IMR-90 (cell line): ENCODE data around the gene HMX3. TPM values are rescaled to one million over a fixed set of nuclear protein-coding genes. Genes with fewer than 3 reads are reported as not detected.
A peak's percentile ranks its signal among the peaks of the same experiment; 100 is the strongest.

ENCODE experiments used
- ATAC-seq: fragments of 200-7000 bp; cut with Tn5 transposase; 2 replicates; pipeline ENCODE4 v1.9.1; 2020; ENCODE audit warnings: low read depth, mild to moderate bottlenecking, moderate library complexity
- BruUV-seq: library from RNA; stranded (reverse); fragments of 400-500 nt; replicated peaks from 2 replicates; lab custom pipeline; 2021; lab: Mats Ljungman, UMichigan
- CTCF ChIA-PET: fragments of 300-600 bp; formaldehyde crosslinking; extraction: SDS; loops from one replicate; lab custom pipeline; 2021; ENCODE audit warnings: antibody characterized with exemption; lab: Yijun Ruan, JAX
- POLR2A ChIA-PET: fragments of 300-600 bp; sonication (Branson Sonifier 250); formaldehyde crosslinking; loops from one replicate; lab custom pipeline; 2022; ENCODE audit warnings: antibody characterized with exemption; ENCODE audit not compliant: unreplicated experiment; lab: Charles Lee
- DNase-seq: peaks from one replicate; pipeline ENCODE4 v3.0.0; 2013
- H2AFZ ChIP-seq: replicated peaks from 2 replicates; pipeline ENCODE3; 2013; ENCODE audit warnings: low read length, mild to moderate bottlenecking; ENCODE audit not compliant: poor library complexity
- H2AK5ac ChIP-seq: 2 replicates; pipeline ENCODE4 v1.6.1; 2013; ENCODE audit warnings: low read depth, low read length, inconsistent platforms
- H2AK9ac ChIP-seq: replicated peaks from 2 replicates; pipeline ENCODE3; 2013; ENCODE audit warnings: mild to moderate bottlenecking, low read depth, low read length, moderate library complexity; ENCODE audit not compliant: poor library complexity
- H2BK120ac ChIP-seq: 2 replicates; pipeline ENCODE4 v1.6.1; 2013; ENCODE audit warnings: low read depth, low read length, inconsistent platforms
- H2BK15ac ChIP-seq: 3 replicates; pipeline ENCODE4 v1.6.1; 2013; ENCODE audit warnings: low read depth, low read length, inconsistent platforms
- H2BK20ac ChIP-seq: 2 replicates; pipeline ENCODE4 v1.6.1; 2013; ENCODE audit warnings: low read depth, mild to moderate bottlenecking, inconsistent platforms, low read length, moderate library complexity
- H2BK5ac ChIP-seq: 2 replicates; pipeline ENCODE4 v1.6.1; 2013; ENCODE audit warnings: mild to moderate bottlenecking, low read depth, low read length, inconsistent platforms; ENCODE audit not compliant: poor library complexity, severe bottlenecking
- H3K14ac ChIP-seq: replicated peaks from 2 replicates; pipeline ENCODE4 v1.6.1; 2013; ENCODE audit warnings: low read depth, low read length, inconsistent platforms
- H3K18ac ChIP-seq: 2 replicates; pipeline ENCODE4 v1.6.1; 2013; ENCODE audit warnings: low read depth, low read length, control low read depth
- H3K23ac ChIP-seq: 2 replicates; pipeline ENCODE4 v1.6.1; 2013; ENCODE audit warnings: low read depth, low read length, inconsistent platforms
- H3K27ac ChIP-seq: 2 replicates; pipeline ENCODE4 v1.5.1; 2013; ENCODE audit warnings: mild to moderate bottlenecking, control low read depth, low read length; ENCODE audit not compliant: insufficient read depth
- H3K27me3 ChIP-seq: 2 replicates; pipeline ENCODE4 v1.6.1; 2013; ENCODE audit warnings: low read length; ENCODE audit not compliant: control insufficient read depth, insufficient read depth
- H3K36me3 ChIP-seq: 2 replicates; pipeline ENCODE4 v1.6.1; 2013; ENCODE audit warnings: low read length, mixed read lengths; ENCODE audit not compliant: control insufficient read depth, insufficient read depth
- H3K4ac ChIP-seq: 2 replicates; pipeline ENCODE4 v1.6.1; 2013; ENCODE audit warnings: low read depth, low read length, inconsistent platforms
- H3K4me1 ChIP-seq: 2 replicates; pipeline ENCODE4 v1.6.1; 2013; ENCODE audit warnings: low read length, mixed read lengths; ENCODE audit not compliant: control insufficient read depth, insufficient read depth
- H3K4me2 ChIP-seq: 2 replicates; pipeline ENCODE4 v1.6.1; 2013; ENCODE audit warnings: low read depth, mild to moderate bottlenecking, control low read depth, low read length, moderate library complexity
- H3K4me3 ChIP-seq: 2 replicates; pipeline ENCODE4 v1.5.1; 2013; ENCODE audit warnings: low read depth, mild to moderate bottlenecking, control low read depth, low read length, moderate library complexity; ENCODE audit not compliant: insufficient read depth
- H3K56ac ChIP-seq: 2 replicates; pipeline ENCODE4 v1.6.1; 2013; ENCODE audit warnings: low read length, inconsistent platforms; ENCODE audit not compliant: insufficient read depth; ENCODE audit errors: extremely low read depth
- H3K79me1 ChIP-seq, 2 experiments: 2 replicates each; pipeline ENCODE4 v1.6.1; 2013; ENCODE audit warnings: low read length in 2 of 2, inconsistent platforms in 1 of 2, low read depth in 1 of 2
- H3K9ac ChIP-seq: 2 replicates; pipeline ENCODE4 v1.6.1; 2013; ENCODE audit warnings: low read depth, low read length, control low read depth
- H3K9me1 ChIP-seq: 2 replicates; pipeline ENCODE4 v1.6.1; 2013; ENCODE audit warnings: low read length, inconsistent platforms; ENCODE audit not compliant: insufficient read depth
- H3K9me3 ChIP-seq: 2 replicates; pipeline ENCODE4 v1.6.1; 2013; ENCODE audit warnings: low read length; ENCODE audit not compliant: control insufficient read depth, insufficient read depth
- H4K20me1 ChIP-seq: 2 replicates; pipeline ENCODE4 v1.6.1; 2013; ENCODE audit warnings: low read length, inconsistent platforms; ENCODE audit not compliant: insufficient read depth
- H4K5ac ChIP-seq: 2 replicates; pipeline ENCODE4 v1.6.1; 2013; ENCODE audit warnings: mild to moderate bottlenecking, low read depth, low read length, control low read depth
- H4K8ac ChIP-seq, 2 experiments: 2 replicates each; pipeline ENCODE4 v1.6.1; 2013; ENCODE audit warnings: low read depth in 2 of 2, low read length in 2 of 2, control low read depth in 1 of 2, inconsistent platforms in 1 of 2
- H4K91ac ChIP-seq: 2 replicates; pipeline ENCODE4 v1.6.1; 2013; ENCODE audit warnings: low read depth, low read length, inconsistent platforms; ENCODE audit not compliant: insufficient read depth
- CEBPB ChIP-seq: IDR thresholded peaks from 2 replicates; pipeline ENCODE4 v1.6.1; 2012; ENCODE audit warnings: low read depth, low read length, improper control_type of control experiment
- FOS ChIP-seq: fragments of 150-350 bp; IDR thresholded peaks from 2 replicates; pipeline ENCODE4 v1.6.1; 2016; ENCODE audit warnings: low read depth, low read length
- MAFK ChIP-seq: IDR thresholded peaks from 2 replicates; pipeline ENCODE4 v1.6.1; 2012; ENCODE audit warnings: low read depth, low read length, improper control_type of control experiment
- MXI1 ChIP-seq: IDR thresholded peaks from 2 replicates; pipeline ENCODE4 v1.6.1; 2012; ENCODE audit warnings: low read depth, mild to moderate bottlenecking, low read length, moderate library complexity, borderline replicate concordance
- NFE2L2 ChIP-seq: fragments of 150-350 bp; IDR thresholded peaks from 2 replicates; pipeline ENCODE4 v1.6.1; 2016; ENCODE audit warnings: low read depth, mild to moderate bottlenecking, low read length
- POLR2A ChIP-seq: IDR thresholded peaks from 2 replicates; pipeline ENCODE4 v1.6.1; 2012; ENCODE audit warnings: mild to moderate bottlenecking, low read depth, low read length
- RAD21 ChIP-seq: IDR thresholded peaks from 2 replicates; pipeline ENCODE4 v1.6.1; 2012; ENCODE audit warnings: low read length, improper control_type of control experiment
- RCOR1 ChIP-seq: IDR thresholded peaks from 2 replicates; pipeline ENCODE4 v1.6.1; 2012; ENCODE audit warnings: mild to moderate bottlenecking, low read length, improper control_type of control experiment; ENCODE audit not compliant: insufficient replicate concordance
- RFX5 ChIP-seq: IDR thresholded peaks from 2 replicates; pipeline ENCODE4 v1.8.0; 2012; ENCODE audit warnings: low read depth, mild to moderate bottlenecking, low read length, moderate library complexity
- SMC3 ChIP-seq: fragments of 150-350 bp; IDR thresholded peaks from 2 replicates; pipeline ENCODE4 v1.6.1; 2016; ENCODE audit warnings: low read depth, mild to moderate bottlenecking, antibody characterized with exemption, low read length, moderate library complexity
- WGBS, 2 experiments: methylation state at CpG; one replicate each; pipeline versions ENCODE4 v1.1.5 to v1.1.7; 2013; ENCODE audit warnings: missing lambda C conversion rate in 2 of 2; ENCODE audit not compliant: insufficient read length in 1 of 2; ENCODE audit errors: extremely low coverage in 2 of 2; 5-methylcytosine and 5-hydroxymethylcytosine counted together
- dilution Hi-C: fragments of 300-500 bp; cut with HindIII; formaldehyde crosslinking; loops from one replicate; pipeline ENCODE4 v1.14.3; 2018; ENCODE audit warnings: low sequenced_read_pairs; ENCODE audit not compliant: unreplicated experiment
- in situ Hi-C: fragments of 300-500 bp; cut with MboI; formaldehyde crosslinking; loops from 3 replicates; pipeline ENCODE4 v1.14.3; 2019; ENCODE audit warnings: low sequenced_read_pairs, inconsistent platforms, mixed read lengths
- intact Hi-C: fragments of 100-400 bp; cut with micrococcal nuclease; formaldehyde crosslinking; loops from 2 replicates; pipeline ENCODE4 v1.10.0; 2022
- polyA plus RNA-seq, 3 experiments: library from polyadenylated mRNA; depleted of rRNA; stranded (reverse); fragments of >200 nt; gene quantifications; 2 replicates each; pipeline ENCODE4 v1.2.3, GENCODE V29; 2012; ENCODE audit warnings: low replicate concordance in 1 of 3
- total RNA-seq: library from RNA; depleted of rRNA; stranded (reverse); fragments of >200 nt; gene quantifications from 2 replicates; pipeline ENCODE4 v1.2.3, GENCODE V29; 2012
- TF ChIP-seq, protein P1 (sequence below): conservative IDR thresholded peaks from 2 replicates; pipeline ENCODE4 v1.5.1; 2012; ENCODE audit warnings: mild to moderate bottlenecking, low read depth, low read length, improper control_type of control experiment
- TF ChIP-seq, protein P2 (sequence below): fragments of 150-350 bp; IDR thresholded peaks from 2 replicates; pipeline ENCODE4 v1.6.1; 2017; ENCODE audit warnings: mild to moderate bottlenecking, antibody characterized with exemption, low read length, low read depth

The HMX3 gene
- total and polyA plus RNA-seq, 2 of the 4 experiments (the other 2 are of a cell fraction): not detected

GRCh38 chr10:123132576-123133477, 2.9 kb upstream of the HMX3 start:
- ChIA-PET CTCF (interaction anchor here (0.9 to 1.1 kb wide), 3 partner anchors 8 to 12 kb away, joined by 3 to 5 read pairs (median 3); no protein-coding TSS in a partner anchor), POLR2A (no interaction called here)
- H3K18ac ChIP-seq: no peak overlapping the region
- peak overlapping the region; percentile 75 for H3K4me2 ChIP-seq
- no peaks in the 10 kb centered on the region for H3K36me3 ChIP-seq
- no peaks in the 10 kb centered on the region for H3K9me1 ChIP-seq
- in situ Hi-C loops (loop anchor here (5.0 to 25.0 kb wide), 3 partner anchors 419 to 1254 kb away; no protein-coding TSS in a partner anchor), dilution Hi-C loops (no loop called here), intact Hi-C loops (loop anchor here (1.0 to 2.0 kb wide), 3 partner anchors 88 to 1256 kb away; no protein-coding TSS in a partner anchor)
- H3K4me1 ChIP-seq: peaks cover 2% of the 10 kb centered on the region; the same call in 1 of the 2 replicates
- H2BK120ac ChIP-seq: no peak overlapping the region
- peak overlapping the region; percentile 16; the same call in 1 of the 2 replicates for H3K4me3 ChIP-seq
- H4K91ac ChIP-seq: no peak overlapping the region
- H2AK5ac ChIP-seq: no peak overlapping the region
- 0 out of 2 replicates have a peak, but pooled peaks cover 3% of the 10 kb centered on the region for H4K20me1 ChIP-seq
- no peaks in the 10 kb centered on the region for H3K79me1 ChIP-seq
- no peak overlapping the region for H4K8ac ChIP-seq
- DNase-seq (peak; percentile 76), ATAC-seq (peak; percentile 87)
- no peak overlapping the region for H3K27ac ChIP-seq
- peak overlapping the region; percentile 89 for H2AFZ ChIP-seq
- H2BK20ac ChIP-seq: no peak overlapping the region
- no TSS peak for BruUV-seq
- no peak overlapping the region for H3K9ac ChIP-seq
- H3K56ac ChIP-seq: no peak overlapping the region
- H4K5ac ChIP-seq: no peak overlapping the region
- H2BK5ac ChIP-seq: no peak overlapping the region
- H3K27me3 ChIP-seq: peaks cover 70% of the 10 kb centered on the region
- no peak overlapping the region for H3K14ac ChIP-seq
- H2AK9ac ChIP-seq: no peak overlapping the region
- no peaks in the 10 kb centered on the region; the same call in 1 of the 2 replicates for H3K9me3 ChIP-seq
- H3K23ac ChIP-seq: no peak overlapping the region; the same call in none of the 2 replicates
- 0% methylated on average over 5 of the region's 48 CpGs; no CpG with 5 or more reads in 1 of the 2 experiments for WGBS, 2 experiments
- H3K4ac ChIP-seq: no peak overlapping the region
- TF ChIP-seq, protein P1, sequence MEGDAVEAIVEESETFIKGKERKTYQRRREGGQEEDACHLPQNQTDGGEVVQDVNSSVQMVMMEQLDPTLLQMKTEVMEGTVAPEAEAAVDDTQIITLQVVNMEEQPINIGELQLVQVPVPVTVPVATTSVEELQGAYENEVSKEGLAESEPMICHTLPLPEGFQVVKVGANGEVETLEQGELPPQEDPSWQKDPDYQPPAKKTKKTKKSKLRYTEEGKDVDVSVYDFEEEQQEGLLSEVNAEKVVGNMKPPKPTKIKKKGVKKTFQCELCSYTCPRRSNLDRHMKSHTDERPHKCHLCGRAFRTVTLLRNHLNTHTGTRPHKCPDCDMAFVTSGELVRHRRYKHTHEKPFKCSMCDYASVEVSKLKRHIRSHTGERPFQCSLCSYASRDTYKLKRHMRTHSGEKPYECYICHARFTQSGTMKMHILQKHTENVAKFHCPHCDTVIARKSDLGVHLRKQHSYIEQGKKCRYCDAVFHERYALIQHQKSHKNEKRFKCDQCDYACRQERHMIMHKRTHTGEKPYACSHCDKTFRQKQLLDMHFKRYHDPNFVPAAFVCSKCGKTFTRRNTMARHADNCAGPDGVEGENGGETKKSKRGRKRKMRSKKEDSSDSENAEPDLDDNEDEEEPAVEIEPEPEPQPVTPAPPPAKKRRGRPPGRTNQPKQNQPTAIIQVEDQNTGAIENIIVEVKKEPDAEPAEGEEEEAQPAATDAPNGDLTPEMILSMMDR: peak; percentile 90
- TF ChIP-seq MXI1 (no peak), FOS (no peak), POLR2A (0 out of 2 replicates have a peak, but pooled peaks have one; percentile 25), SMC3 (peak; percentile 68), RAD21 (peak; percentile 86), CEBPB (no peak), RFX5 (no peak), NFE2L2 (no peak), MAFK (no peak), RCOR1 (no peak)
- TF ChIP-seq, protein P2, sequence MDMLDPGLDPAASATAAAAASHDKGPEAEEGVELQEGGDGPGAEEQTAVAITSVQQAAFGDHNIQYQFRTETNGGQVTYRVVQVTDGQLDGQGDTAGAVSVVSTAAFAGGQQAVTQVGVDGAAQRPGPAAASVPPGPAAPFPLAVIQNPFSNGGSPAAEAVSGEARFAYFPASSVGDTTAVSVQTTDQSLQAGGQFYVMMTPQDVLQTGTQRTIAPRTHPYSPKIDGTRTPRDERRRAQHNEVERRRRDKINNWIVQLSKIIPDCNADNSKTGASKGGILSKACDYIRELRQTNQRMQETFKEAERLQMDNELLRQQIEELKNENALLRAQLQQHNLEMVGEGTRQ: no peak
- H2BK15ac ChIP-seq: no peak overlapping the region
